Middle frontal gyrus (tissue), 1 donor: ENCODE measurements around the gene REPS2.
A peak's percentile ranks its signal among the peaks of the same experiment; 100 is the strongest.

Source experiments
- DNase-seq: peaks from one replicate; pipeline ENCODE4 v3.0.0-alpha.2; 2015; ENCODE audit warnings: low spot score; ENCODE audit errors: extremely low spot score

REPS2 gene

DNA sequence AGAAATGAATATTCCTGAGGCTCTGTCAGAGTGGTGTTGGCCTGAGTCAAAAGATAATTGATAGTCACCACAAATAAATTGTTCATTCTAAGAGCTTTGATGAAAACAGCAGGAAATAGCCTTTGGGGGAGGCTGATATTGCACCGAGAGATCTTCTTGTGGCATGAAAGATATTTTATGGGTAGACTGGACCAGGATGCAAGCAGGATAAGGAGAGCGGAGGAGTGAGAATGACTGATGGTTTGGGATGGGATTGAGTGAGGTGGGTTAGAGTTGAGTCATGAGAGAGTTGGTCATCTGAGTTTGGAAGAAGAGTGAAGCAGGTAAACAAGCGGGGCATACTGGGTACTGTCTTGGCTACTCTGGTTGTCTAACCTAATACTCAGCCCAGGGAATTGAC, 88.7 kb downstream of the REPS2 start:
- DNase-seq: no peak

DNA sequence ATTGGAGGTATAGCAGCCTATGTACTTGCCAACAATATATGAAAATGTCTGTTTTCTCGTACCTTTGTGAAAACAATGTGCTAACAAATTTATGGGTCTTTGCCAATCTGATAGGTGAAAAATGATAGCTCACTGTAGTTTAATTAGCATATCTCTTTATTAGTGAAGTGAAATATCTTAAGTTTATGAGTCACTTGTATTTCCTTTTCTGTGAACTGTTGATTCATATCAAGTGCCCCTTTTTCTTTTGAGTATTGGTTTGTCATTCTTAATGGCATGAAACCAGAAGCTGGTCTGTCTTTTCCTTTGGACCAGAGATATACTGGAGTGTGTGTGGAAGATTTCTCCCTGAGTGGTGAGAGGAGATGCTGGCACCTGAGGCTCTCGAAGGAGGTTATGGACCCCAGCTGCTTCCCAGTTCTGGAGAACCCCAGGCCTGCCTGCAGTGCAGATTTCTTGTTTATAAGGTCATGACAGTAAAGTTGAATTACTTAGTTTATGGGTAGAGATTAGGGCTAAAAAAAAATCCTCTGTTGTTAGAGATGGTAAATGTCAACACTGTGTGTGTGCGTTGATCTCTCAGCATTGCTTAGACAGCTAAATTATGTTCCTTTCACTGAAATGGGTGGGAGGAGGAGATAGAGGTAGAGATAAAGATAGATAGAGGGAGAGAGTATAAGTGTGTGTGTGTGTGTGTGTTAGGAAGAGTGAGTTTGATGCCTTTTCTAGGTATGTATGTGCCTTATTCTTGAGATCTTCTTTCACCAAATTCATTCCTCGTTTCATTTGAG, 89.9 kb downstream of the REPS2 start:
- DNase-seq: no peak

DNA sequence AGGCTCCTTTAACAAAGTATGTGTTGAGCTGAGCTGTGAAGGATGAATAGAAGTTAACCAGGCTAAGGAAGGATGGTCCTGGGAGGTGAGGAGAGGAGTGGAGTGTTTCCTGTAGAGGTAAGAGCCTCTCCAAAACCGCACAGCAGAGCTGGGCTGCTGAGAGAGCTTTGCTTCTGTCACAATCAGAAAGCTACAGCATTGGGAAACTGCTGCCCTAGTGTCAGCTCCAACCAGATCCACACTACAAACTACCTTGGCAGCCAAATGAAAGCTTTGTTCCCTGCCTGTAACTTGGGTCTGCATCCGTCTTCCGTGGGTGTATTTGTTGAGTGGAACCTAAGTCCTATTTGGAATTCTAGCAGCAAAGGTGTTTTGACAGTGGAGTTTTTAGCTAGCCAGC, 91.8 kb downstream of the REPS2 start:
- no peak for DNase-seq

DNA sequence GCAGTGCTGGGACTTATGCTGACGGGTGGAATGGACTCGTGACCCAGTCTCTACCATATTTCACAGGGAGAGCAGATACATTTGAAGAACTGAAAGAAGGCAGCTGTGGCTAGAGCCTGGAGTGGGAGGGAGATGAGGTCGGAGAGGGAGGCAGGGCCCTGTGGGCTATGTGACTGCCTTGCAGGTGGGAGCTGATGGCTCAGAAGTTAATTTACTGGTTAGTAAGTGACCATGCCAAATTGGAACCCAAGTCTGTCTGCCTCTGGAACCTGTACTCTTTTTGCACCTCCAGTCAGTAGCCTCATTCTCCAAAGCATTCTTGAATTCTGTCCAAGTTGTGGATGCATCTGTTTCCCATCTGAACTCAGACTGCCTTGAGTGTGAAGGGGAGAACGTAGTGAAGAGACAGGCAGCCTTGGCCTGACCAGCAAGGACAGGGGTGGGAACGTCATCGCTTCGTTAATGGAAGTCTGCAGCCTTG, 92.3 kb downstream of the REPS2 start:
- DNase-seq: no peak

DNA sequence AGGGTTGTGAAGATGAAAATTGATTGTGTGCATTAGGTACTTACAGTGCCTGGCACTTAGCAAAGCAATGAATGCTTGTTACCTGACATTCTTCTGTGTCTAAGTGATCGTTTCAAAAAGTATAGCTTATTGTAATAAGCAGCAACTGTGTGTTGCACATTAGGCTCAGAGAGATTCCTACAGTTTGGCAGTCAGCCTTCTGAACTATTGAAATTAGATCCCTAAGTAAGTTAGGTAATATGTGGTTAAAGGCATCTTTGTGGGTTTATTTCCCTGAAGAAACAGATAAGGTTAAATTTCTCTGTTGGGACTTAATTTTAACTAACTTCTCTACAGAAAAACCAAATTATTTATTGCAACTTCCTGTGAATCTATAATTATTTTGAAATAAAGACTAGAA, 93.4 kb downstream of the REPS2 start:
- no peak for DNase-seq

DNA sequence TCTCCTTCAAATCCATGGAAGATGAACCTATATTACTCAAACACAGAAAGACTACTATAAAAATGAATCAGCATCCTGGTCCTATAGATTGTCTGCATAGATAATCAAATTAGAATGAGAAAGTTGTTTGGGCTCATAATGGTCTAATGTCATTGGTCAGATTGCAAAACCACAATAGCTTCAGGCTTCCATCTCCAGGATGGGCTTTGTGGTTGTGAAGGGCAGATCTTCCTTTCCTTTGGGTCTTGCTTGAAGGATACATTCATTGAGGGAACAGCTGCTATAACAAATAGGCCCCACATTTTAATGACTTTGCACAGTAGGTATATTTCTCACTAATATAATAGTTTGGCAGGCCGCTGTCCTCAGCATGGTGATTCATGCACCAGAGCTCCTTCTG, 94.3 kb downstream of the REPS2 start:
- DNase-seq: no peak

DNA sequence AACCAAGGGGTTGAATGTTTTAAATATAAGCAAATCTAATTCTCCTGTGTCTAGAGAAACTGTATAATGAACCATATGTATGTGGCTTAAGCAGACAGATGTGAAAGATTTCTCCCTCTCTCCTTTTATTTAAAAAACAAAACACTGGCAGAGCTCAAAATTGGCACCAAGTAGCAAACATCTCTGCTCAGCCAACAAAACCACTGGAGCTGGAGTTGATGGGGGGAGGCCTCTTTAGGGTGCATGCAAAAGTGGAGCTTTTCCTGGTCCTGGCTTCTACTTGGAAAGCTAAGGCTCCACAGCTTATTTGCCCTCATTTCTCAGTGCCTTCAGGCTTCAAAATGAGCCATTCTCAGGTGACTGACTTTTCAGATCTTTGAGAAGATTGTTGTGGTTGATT, 95.6 kb downstream of the REPS2 start:
- no peak for DNase-seq

DNA sequence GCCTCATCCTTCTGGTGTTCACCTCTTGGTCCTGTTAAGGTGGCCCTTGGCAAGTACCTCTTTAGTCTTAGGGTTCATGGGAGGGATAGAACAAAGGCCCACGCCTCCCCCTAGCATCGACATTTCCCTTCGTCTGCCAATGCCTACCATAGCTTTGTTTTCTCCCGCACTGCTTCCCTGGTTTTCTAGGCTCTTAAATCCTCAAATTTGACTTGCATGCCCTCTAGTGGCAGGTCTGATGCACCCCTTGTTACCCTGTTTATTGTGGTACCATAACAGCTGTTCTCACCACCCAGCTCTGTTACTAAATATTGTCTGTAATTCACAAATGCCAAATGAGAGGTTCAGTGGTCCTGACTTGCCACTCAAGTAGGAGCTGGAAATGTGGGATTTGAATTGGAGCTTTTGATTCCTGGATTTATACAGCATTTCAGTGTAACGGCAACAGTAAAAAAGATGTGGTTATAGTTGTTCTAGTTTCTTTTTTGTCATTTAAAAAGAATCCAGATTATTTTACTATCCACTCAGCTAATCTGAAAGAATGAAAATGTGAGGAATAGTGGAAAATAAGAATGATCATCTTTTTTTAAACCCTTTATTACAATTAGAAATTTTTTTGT, 100.1 kb downstream of the REPS2 start:
- DNase-seq: peak; percentile 31

DNA sequence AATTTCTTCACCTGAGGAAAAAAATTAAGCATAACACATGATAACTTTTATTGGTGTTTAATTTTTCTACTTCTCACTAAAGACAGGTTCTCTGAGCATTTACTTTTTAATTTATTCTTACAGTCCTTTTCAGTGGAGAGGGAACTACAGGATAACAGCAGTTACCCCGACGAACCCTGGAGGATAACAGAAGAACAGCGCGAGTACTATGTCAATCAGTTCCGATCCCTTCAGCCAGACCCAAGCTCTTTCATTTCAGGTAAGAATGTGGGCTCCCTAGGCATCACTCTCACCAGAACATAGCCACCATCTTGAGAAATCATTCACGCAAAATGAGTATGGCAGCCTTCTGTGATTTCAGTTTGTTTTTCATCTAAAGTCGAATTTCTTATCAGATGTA, 100.8 kb downstream of the REPS2 start:
- DNase-seq: no peak

DNA sequence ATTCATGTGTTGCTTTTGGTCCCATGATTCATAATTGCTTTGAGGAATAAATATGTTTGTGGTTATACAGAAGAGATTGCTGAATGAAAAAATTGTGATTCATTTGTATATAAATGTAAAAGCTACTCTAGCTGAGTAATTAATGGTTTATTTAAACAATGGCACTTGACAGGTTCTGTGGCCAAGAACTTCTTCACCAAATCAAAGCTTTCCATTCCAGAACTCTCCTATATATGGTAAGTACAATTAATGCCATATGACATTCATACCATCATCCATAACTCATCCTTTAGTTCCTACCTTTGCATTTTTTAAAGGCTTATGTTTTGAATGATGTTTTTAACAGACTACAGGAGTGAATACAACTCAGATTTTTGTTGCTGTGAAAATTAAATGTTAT, 105.8 kb downstream of the REPS2 start:
- DNase-seq: no peak

DNA sequence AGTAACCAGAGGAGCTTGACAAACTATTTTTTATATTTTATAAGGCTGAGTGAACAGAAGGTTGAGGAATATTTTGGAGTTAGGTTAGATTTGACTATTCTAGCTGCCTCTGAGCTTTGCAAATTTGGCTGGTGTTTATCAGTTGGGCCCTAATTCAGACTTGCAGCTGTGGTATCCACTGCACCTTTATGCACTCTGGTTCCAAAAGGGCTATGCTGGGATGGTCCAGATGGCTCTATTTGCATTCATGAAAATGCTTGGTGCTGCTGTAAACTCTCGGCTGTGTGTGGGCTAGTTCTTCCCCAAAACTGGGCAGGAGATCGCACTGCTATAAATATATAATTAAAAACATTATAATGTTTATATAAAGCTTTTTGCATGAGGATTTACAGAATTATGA, 106.3 kb downstream of the REPS2 start:
- DNase-seq: peak; percentile 13

DNA sequence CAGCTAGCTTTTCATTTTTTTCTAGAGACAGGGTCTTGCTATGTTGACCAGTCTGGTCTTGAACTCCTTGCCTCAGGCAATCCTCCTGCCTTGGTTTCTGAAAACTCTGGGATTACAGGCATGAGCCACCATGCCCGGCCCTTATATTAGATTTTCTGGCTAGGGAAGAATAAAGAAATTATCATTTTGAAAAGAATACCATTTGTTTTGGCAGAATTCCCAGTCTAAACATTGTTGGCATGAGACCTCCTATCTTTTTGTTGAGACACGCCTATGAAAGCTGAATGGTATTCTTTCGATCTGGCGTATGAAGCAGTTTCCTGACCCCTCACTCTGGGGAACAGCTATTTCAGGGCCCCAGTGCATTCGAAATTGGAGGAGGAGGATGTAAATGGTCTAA, 107.0 kb downstream of the REPS2 start:
- no peak for DNase-seq

DNA sequence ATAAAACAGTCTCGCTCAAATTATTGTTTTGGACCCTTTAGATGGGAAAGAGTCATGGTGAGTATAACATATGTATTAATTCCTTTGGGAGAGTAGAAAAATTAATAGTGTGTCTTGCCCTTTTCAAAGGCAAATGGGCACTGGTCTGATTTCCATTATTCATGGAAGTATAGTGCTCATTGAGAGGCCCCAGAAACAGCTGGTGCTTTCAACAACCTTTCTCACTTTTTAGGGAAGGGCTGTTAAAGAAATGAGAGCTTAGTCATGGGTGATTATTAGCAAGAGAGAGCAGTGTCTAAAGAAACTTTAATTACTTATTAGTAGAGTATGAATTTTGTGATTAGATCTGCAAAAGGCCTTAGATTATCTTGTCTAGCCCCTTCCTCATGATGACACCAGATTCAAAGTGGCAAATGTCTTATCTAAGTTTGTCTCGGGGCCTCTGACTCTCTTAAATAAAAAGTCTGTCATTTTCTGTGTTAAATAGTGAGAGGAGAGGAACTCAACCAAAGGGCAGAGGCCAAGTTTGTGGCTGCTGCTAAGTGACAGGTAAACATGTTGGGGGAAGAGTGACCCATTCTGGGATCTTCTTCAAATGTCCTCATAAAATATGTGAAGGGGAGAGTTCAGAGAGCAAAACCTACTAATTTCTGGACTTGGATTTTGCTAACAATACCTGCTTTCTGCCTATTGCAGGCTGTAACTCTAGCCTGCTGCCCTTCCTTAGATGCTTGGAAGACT, 110.6 kb downstream of the REPS2 start:
- DNase-seq: no peak

DNA sequence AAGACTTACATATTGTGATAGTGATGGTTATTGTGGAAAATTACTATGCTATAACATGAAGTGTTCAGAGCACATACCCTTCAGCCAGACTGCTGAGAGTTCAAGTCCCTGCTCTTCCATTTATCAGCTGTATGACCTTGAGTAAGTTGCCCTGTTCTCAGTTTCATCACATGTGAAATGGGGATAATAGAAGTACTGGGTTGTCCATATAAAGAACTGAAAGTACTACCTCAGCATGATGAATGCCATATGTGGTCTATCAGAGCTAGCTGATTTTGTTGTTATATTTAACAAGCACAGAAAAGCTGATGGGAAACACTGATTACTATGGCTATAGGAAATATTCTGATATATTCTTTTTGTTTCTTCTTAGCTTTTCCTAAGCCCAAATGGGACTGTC, 115.6 kb downstream of the REPS2 start:
- no peak for DNase-seq

DNA sequence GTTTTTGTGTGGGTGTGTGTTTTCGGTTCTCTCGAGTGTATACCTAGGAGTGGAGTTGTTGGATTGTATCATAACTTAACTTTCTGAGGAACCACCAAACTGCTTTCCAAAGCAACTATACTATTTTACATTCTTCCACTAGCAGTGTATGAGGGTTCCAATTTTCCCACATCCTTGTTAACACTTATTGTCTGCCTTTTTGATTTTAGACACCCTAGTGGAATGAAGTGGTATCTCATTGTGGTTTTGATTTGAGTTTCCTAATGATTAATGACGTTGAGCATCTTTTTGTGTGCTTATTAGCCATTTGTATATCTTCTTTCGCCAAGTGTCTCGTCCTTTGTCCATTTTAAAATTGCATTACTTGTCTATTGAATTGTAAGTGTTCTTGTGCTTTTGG, 118.6 kb downstream of the REPS2 start:
- DNase-seq: no peak

DNA sequence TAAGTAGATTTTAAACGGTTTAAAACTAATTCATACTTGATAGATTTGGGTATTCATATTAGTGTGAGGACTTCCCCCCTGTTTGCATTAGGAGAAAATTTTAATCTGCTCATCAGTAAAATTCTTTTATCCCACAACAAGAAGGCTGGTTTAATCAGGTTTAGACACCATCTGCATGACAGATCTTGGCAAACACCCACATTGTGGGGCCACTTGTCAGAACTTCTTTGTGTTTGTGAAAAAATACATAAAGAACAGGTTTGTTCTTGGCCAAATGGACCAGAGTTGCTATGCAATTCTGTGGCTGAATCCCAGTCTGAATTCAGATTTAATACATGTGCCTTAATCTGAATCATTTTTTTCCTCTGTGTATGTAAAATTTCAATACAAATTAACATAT, 121.1 kb downstream of the REPS2 start:
- DNase-seq: no peak

DNA sequence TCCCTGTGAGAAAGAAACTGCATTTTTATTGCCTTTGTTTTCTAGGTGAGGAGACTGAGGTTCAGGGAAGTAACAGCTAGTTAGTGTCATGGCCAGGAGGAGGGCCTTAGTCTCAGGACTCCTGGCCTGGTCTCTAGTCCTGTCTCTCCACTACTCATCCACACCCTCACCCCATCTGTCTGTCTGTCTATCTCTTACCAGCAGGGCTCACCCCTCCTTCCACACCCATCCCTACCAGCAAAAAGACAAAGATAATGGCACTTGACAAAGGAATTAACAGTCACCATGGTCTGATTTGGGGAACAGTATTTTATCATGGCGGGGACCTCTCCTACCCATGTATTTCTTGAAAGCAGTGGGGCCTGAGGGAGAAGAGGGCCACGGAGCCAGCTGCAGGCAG, 125.8 kb downstream of the REPS2 start:
- DNase-seq: no peak

DNA sequence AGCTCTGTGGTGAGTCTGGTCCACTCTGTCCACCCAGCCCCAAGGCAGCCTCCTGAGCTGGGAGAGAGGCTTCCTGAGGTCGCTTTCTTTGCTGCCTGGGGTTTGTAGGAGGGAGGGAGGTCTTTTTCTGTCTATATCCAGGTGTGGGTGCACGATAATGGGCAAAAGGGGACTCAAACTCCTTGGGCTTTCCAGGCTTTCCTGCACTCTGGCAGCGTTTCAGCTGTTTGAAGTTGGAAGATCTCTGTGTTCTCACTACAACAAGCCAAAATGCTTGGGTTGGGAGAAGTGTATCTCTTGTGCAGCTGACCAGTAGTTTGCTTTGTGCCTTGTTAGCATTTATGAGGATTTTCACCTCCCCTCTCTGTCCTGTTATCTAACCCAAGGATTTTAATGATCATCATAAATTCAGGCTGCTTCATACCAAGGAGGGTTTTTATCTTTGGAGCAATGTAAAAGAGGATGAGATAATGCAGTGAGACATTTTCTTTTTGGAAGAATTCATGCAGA, 126.3 kb downstream of the REPS2 start:
- DNase-seq: no peak

DNA sequence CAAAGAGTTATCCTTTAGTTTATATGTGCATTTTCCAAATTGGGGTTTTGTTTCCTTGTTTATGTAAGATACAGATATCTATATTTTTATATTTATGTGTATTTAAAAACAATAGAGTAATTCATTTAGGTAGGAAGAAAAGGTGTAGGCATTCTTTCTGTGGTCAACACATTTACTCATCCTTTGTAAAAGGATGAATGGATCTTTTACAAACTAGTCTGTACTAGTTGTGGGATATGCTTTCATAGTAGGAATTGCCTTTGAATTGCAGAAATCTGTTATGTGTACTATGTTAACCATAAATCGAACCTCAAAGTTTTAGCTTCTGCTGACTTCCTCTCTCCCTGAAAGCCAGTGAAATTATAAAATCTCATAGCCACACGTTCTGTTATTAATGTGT, 128.5 kb downstream of the REPS2 start:
- no peak for DNase-seq

DNA sequence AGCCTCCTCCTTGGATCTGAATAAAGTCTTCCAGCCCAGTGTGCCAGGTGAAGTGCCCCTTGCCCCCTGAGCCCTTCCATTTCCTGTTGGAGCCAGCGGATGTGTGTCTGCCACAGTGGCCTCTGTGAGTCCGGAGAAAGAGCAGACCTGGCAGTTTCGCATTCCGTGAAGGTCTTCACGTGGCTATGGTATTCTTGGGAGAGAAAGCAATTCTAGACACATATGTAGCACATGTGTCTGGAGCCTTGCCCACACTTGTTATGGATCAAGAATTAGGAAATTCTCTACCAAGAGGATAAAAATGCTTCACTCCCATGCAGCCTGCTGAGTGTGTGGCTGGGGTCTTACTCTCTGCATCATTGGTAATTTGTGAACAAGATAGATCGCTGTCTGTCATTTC, 130.9 kb downstream of the REPS2 start:
- no peak for DNase-seq

DNA sequence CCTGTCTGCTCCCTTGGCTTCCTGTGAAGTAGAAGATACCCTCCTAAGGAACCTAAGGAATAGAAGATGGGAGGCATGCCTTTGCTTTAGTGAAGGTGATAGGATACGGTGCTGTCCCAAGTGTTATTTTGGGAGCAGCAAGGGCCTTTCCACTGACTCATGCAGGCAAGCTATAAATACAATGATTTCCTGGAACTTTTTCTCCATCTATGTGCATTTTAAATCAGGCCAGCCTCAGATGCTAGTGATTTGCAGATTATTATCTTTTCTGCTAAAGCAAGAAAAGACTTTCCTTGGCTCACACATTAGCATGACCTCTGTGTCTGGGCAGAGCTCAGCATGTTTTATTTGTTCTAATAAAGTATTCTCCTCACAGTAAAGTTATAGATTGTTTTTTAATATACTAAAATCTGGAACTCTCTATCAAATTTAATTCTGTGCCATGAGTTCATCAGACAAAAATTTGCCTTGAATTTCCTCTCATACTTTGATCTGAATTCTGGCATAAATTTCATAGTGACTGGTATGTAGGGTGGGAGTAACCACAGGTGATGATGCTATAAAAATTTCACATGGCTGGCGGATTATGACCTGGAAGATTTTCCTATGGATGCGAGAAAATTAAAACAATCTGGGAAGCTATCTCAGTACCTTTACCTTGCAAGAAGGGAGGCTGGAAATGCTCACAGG, 131.7 kb downstream of the REPS2 start:
- DNase-seq: no peak

DNA sequence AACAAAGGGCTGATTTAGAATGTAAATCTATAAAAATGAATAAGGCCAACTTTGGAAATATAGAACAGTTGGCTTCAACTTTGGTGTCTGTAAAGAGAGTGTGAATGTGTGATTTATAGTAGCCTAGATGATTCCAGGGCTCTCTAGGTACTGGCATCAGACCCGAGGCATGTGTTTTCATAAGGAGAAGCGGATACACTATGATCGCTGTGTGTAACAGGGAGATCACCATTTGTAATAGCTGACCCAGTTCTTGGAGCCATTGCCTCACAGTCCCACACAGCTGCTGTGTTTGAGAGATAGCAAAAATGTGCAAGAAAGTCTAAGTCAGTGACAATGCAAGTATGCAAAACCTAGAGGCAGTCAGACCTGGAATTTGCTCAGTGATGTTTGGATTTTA, 135.1 kb downstream of the REPS2 start:
- DNase-seq: no peak
